GM19395 (cell line): ENCODE measurements around the gene ANKRD23.

Source experiments
- ATAC-seq: cut with Tn5 transposase; IDR thresholded peaks from one replicate; pipeline ENCODE4 v1.9.1; 2021; ENCODE audit warnings: mild to moderate bottlenecking, moderate library complexity; ENCODE audit not compliant: unreplicated experiment

The ANKRD23 gene

DNA sequence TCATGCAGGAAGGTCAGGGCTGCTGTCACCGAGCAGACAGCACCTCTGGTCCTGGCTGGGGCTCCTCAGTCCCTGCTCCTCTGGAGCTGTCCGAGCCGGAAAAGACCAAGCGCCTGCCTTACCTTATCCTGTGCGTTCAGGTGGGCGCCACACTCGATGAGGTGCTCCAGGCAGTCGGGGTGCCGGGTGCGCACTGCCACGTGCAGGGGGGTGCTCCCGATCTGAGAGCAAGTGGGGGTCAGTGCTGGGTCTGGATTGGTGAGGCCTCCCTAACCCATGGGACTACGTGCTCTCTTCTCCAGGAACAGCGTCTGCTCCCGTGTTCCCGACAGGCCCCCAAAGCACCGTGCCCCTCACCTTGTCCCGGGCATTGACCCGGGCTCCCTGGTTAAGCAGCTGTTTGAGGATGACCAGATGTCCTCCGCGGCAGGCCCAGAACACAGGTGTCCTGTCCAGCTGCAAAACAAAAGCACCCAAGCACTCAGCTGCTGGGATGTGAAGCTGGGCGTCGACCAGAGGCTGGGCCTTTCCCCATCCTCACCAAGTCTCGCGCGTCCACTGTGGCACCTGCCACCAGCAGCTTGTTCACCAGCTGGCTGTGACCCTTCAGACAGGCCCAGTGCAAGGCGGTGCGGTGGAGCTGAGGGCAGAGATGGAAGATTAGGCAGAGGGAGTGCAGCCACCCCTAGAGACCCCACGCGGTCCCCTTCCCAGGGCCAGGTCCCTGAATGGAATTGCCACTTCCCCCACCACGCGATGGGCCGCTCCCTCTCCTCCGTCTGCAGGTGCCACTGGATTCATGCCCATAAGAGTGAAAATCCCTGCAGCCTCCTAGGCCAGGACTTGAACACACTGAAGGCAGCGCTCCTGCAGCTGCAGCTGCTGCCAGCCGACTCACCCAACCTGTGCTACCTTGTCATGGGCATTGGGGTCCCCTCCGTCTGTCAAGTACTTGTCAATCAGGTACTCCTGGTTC is 3.7 kb downstream of the ANKRD23 start:
- no peak for ATAC-seq

DNA sequence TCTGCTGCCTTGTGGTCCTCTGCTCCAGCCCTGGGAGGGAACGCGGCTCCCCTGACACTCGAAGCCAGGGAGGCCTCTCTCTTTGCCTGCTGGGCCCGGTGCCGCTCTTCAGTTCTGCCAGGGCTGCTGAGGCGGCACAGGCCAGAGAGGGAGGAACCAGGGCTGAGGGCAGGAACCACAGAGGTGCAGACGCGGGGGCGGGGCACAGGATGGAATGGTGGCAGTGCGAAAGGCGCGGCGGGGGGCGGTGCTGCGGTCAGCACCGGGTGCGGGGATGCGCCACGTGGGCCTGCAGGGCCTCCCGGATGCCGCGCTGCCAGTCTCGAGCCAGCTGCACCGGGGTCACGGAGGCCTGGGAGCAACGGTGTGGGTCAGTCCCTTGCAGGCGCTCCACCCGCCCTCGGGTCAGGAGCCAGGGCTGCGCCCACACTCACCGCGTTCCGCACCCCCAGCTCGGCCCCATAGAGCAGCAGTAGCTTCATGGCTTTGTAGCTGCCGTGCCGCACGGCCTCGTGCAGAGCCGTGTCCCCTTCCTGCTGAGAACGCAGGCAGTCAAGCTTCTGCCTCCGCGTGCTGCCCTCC is 4.4 kb downstream of the ANKRD23 start:
- peak; percentile 55 for ATAC-seq

DNA sequence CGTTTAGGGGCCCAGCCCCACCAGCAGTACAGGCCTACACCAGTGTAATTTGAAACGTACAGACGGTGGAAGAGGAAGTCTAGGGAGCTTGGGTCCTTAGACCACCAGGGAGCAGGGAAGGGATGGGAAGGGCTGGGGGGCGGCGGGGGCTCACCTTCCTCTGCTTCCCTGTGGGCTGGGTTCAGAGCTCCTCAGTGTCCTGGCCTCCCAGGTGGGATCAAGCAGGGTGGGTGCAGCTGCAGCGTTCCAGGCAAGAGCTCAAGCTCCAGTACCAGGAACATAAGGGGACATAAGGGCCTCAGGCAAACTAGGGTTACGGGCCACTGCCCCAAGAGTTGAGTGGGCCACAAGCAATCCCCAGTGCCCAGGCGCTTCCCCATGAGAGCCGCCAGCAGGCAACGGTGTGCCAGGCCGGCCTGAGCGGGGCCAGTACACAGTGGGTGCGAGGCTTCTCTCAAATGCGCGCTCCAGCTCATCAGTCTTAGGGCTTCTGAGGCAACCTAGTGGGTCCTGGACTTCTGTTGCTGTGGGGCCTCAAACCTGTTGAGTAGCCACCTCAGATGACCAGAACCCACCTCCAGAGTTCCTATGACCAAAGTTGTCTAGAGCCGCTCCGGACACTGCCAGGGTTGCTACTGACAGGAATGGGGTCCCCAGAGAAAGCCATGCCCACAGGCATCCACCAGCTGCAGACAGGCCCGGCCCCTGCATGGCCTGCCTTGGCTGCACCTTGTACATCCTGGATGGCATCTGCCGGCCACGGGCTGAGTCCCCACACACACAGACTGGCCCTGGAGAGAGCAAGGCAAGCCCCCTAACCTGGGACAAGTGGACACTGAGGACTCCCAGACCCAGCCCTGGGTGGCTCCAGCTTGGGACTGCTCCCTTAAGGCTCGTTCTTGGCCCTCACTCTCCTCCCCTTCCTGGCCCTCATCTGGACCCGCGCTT is 5.2 kb downstream of the ANKRD23 start:
- ATAC-seq, result peak; percentile 9

DNA sequence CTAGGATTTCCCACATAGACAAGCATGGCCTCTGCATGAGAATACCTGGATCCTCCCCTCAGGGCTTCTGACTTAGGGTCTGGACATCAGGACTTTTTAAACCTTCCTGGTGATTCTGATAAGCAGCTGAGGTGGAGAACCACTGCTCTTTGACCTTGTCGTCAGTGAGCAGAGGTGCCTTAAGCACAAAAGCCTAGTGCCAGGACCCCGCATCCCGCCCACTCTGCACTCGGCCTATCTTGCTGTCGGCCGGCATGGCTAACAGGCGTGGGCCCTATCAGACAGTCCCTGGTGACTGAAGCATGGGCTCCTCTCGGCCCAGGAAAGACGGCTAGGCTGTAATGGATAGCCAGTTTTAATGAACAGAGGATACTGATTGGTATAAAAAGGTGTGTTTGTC is 6.2 kb downstream of the ANKRD23 start:
- ATAC-seq, result no peak

DNA sequence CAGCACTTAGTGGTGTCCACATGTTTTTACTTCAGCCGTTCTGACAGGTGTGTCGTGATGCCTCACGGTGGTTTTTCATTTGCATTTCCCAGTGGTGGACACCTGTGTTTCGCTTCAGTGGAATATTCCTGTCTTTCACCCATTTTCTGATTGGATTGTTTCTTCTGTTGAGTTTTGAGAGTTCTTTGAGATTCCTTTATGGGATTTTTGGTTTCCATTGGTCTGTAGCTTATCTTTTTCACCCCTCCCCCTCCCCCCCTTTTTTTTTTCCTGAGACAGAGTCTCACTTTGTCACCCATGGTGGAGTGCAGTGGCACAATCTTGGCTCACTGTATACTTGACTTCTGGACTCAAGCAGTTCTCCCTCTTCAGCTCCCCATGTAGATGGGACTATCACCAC is 8.0 kb downstream of the ANKRD23 start:
- no peak for ATAC-seq

DNA sequence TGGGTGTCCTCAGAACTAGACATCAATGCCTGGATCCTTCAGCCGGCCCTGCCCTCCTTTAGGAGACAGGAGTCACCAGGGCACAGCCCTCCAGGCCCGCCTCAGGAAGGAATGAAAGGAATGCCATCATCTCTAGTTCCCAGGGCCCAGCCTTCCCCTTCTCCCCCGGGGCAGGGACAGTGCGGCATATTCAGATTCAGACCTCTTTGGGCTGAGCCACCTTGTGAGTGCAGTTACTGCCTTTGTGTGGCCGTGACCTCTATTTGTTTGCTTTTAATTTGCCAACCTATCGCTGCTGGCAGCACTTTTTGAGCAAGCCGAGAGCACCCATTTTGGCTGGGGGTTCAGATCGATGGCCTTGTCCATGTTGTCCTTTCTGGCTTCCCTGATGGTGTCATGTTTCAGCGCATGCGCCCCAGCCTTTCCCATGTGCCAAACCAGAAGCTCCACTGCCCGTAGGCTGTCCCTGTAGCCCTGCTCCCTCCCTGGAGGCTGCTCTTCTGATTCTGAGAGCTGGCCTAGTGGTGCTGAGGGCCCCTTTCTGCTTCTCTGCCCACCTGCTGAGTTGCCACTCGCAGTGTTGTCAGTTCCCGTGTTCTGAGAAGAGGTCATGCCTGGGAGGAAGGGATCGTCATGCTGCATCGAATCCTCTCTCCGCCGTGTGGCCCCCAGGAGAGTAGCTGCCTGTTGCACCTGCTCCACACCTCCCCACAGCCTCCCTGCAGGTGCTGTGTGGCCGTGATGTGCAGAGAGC is 10.9 kb downstream of the ANKRD23 start:
- ATAC-seq, result no peak

DNA sequence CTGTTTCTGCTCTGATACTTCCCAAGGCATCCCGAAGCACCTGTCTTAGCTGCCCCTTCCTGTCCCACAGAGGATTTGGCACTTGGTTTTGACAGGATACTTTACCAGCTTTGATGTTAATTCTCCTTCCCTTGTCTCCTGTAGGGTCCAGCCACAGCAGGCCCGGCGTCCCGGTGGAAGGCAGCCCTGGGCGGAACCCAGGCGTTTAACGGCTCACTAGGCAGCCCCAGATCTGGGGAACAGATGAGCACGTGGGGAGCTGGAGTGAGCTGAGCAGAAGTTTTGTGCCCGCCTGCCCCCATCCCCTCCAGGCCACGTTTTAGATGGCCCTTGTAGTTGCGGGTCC is 11.4 kb downstream of the ANKRD23 start:
- no peak for ATAC-seq

DNA sequence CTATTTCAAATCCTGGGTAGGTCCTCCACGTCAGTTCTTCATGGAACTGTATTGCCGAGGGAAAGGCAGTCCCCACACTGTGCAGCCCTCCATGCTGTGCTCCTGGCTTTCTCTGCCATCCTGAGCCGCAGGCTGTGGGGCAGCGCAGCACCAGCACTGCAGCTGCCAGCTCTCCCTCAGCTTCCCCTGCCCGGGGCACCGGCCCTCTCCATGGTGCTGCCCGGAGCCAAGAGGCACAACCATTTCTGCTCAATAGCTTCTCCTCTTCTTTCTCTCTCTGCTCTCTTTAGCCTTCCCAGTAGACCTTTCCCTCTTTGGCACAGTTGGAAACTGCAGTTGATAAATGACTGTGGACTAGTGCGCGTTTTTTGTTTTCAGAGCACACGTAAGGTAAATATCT is 12.1 kb downstream of the ANKRD23 start:
- no peak for ATAC-seq

DNA sequence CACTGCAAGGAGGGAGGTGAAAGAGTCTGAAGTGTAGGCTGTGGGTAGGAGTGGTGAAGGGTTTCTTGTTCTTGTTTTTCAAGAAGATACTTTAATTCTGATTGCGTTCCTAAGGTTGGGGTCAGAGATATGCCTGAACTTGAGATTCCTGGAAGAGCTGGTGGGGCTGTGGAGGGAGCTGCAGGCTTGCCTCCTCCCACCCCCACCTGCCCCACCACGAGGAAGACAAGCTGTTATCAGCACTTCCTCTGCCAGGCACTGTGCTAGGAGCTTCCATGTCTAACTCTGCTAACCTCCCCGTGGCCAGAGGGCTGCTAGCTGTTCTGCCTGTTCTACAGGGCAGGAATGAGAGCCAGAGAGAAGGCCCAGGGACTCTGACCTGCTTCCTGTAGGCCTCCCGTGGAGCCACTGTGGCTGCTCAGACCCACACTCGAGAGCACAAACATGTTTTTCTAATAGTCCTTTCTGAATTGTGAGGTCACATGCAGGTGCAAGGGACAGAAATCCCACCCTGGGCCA is 13.7 kb downstream of the ANKRD23 start:
- no peak for ATAC-seq

DNA sequence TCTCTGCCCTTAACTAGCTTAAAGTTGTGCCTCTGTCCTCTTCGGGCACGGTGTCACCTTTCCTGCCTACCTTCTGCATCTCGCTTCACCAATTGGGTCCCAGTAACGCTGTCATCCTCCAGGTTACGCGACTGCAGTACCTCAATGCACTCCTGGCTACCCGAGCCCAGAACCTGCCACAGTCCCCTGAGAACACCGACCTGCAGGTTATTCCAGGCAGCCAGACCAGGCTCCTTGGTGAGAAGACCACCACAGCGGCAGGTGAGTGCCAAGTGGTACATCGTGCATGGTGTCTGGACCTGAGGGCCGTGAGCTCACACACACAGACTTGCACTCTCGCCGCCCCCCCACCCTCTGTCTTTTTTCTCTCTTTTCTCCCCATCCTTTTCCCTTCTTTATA is 14.9 kb downstream of the ANKRD23 start:
- no peak for ATAC-seq

DNA sequence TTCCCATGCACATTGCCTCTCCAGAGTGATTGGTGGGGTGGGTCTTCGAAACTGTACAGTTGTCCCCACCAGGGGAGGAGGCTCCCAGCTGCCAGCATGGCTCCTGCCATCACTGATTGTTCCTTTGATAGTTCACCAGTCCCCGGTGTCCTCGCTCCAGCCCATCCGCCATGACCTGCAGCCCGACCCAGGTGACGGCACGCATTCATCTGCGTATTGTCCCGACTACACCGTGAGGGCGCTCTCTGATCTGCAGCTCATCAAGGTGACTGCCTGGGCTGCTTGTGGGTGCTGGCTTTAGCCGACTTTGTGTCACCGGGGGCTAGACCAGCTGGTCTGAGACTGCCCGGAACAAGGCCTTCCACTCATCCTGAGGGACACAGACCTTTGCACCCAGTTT is 15.4 kb downstream of the ANKRD23 start:
- ATAC-seq, result no peak

DNA sequence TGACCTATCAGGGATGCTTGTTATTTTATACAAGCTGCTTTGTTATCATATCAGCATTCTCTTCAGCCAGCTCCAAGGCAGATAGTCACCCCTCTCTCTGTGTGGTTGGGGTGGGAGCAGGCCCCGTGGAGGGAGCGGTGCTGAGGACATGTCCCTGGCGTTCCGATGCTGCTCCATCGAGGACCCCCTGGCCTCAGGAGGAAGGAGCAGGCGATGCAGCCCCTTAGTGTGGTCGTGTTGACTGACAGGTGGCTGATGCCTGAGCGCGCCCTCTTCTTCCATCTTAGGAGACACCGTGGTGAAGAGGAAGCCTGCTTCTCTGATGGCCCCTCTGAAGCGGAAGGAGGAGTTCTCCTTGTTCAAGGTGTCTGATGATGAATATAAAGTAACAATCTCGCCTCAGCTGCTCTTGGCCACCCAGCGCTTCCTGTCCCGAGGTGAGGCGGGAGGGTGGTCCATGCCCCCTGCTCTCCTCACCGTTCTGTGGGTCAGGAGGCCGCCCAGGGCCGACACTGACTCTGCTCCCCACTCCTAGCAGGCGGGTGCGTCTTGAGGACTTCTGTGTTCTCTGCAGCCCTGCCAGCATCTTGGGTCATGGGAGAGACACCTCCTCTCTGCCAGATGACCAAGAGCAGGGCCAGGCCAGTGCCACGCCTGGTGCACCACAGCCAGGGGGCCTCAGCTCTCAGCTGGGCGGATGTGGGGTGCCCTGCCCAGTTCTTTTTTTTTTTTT is 17.1 kb downstream of the ANKRD23 start:
- no peak for ATAC-seq

DNA sequence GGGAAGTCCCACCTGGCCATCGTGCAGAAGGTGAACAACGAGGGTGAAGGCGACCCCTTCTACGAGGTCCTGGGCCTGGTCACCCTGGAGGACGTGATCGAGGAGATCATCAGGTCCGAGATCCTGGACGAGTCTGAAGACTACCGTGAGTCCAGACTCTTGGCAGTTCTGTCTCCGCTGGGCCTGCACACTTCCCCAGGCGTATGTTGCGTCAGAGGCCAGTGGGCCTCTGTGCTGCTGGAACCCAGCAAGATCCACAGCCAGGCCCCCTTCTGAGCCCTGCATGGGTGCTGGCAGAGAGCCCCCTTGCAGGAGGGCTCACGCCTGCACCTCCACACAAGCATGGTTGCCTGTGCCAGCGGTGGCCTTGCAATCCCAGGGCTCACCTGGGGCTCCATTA is 18.8 kb downstream of the ANKRD23 start:
- no peak for ATAC-seq

DNA sequence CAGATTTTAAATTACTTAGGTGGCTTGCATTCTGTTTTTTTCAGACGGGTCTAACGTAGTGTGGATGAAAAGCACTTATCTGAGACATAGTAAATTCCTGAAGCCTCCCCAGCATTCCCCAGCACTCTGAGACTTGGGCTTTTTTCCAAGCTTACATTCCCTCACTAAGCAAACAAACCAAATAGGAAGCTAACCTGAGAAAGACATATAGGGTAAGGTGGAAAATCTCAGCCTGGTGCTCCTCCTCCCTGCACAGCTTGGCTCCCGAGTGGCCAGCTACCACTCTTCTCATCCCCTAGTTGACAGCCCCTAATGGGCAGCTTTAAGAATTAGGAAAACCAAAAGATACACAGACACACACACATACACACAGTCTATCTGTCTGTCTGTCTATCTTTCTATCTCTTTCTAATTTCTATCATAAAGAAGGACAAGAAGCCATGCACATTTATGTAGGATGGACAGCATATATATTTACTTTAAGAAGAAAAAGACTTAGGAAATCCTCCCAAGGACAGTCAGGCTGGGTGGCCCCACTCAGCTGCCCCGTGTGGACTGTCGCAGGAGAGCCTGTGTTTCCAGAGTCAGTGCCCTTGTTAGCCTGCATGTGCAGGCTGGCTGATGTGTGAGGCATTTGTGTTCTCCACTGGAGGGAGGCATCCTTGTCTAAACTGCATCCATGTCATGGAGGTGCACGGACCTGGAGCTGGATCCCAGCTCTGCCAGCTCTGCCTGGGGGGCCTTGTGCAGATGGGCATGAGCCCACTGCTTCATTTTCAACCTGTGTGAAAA is 19.5 kb downstream of the ANKRD23 start:
- no peak for ATAC-seq

DNA sequence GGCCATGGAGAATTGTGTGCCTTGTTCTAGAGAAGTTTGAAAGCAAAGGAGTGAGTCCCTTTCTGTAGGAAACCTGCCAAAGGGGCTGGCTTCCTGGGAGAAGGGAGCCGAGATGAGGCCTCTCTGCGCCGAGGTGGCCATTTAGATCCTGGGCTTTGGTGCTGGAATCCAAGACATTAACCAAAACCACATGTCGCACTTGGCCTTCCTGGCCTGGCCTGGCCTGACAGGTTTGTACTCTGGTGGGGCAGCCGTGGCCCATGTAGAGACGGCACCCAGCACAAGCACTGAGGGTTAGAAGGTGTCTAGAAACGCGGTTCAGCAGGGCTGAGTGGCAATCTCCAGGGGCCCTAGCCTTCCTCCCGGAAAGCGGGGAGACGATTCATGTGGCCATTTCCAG is 20.6 kb downstream of the ANKRD23 start:
- ATAC-seq, result no peak

DNA sequence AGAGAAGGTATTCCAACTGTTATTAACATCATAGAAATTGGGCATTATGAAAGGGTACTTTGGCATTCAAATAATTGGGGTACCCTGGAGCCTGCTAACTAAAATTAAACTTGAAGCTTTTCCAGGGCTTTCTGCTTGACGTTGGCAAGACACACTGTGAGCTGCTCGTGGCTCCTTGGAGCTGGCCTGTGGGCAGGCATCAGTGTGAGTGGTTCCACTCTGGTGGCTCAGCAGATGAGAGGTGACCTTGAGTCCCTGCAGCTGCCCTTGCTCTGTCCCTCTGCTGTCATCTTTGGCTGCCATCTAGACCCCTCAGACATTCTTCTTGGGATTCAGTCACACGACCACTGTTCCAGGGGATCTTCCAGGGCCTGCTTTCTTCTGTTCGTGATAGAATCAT is 21.0 kb downstream of the ANKRD23 start:
- ATAC-seq, result no peak

DNA sequence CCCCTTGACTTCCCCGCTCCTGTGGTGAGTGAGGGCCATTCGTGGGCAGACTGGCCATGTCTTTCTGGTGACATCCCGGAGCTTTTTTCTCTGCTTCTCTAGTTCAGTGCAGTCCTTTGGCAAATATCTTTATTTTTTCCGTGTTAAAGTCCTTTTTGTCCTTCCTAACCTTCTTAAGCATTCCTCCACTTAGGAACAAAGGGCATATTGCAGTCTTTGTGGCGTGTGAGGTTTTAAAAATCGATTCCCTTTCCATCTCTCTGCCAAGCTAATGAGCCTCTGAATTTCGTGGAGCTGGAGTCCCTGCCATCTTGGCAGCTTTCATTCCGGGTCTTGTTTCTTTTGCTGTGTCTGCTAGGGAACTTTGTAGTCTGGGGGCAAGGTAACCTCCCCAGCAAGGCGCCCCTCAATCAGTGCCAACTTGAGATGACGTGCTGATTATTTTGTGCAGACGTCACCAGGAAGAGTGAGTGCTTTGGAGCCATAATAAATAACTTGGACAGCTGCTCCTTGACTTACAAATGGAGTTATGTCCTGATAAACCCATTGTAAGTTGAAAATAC is 22.6 kb downstream of the ANKRD23 start:
- no peak for ATAC-seq

DNA sequence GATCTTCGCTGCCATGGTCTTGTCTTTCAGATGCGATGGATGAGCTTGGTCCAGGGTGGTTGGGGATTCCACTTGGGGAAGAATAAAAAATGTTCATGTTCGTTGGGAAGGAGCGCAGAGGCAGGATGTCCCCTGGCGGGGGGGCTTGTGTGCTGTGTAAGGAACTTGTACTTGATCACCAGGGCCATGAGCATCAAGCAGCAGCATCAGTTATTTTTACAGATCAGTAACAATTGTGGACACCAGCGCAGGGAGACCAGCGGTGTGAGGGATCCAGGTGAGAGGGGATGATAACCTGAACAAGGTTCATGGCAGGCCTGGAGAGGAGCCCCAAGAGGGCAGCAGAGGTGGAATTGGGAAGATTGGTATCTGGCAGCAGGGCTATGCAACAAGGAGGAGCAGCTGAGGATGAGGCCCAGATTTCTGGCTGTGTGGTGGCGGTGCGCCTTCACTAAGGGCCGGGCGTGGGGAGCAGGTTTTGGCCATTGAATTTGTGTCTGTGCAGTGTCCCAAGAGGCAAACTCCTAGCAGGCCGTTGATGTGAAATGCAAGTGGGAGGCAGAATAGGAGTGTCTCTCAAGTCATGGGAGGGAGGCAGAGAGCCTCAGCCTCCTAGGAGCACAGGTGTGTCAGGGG is 23.8 kb downstream of the ANKRD23 start:
- ATAC-seq, result no peak
